Retinal pigment epithelial cell (primary cell): ENCODE data around the gene POLR3K.
A peak's percentile ranks its signal among the peaks of the same experiment; 100 is the strongest.
"Not testable (repeated sequence)": the region's sequence is repeated elsewhere in the genome, so short reads cannot be mapped to it uniquely, and the experiment has no call there.

Experiments used
- DNase-seq: peaks from one replicate; pipeline ENCODE4 v3.0.0-alpha.2; 2010; ENCODE audit warnings: low read depth
- H3K4me3 ChIP-seq: 2 replicates; pipeline ENCODE4 v1.5.1; 2011; ENCODE audit warnings: mild to moderate bottlenecking, low read length, control low read depth, moderate library complexity
- TF ChIP-seq, protein P1 (sequence below): conservative IDR thresholded peaks from 2 replicates; pipeline ENCODE4 v1.5.1; 2011; ENCODE audit warnings: low read depth, low read length, control low read depth, inconsistent platforms

POLR3K gene

DNA sequence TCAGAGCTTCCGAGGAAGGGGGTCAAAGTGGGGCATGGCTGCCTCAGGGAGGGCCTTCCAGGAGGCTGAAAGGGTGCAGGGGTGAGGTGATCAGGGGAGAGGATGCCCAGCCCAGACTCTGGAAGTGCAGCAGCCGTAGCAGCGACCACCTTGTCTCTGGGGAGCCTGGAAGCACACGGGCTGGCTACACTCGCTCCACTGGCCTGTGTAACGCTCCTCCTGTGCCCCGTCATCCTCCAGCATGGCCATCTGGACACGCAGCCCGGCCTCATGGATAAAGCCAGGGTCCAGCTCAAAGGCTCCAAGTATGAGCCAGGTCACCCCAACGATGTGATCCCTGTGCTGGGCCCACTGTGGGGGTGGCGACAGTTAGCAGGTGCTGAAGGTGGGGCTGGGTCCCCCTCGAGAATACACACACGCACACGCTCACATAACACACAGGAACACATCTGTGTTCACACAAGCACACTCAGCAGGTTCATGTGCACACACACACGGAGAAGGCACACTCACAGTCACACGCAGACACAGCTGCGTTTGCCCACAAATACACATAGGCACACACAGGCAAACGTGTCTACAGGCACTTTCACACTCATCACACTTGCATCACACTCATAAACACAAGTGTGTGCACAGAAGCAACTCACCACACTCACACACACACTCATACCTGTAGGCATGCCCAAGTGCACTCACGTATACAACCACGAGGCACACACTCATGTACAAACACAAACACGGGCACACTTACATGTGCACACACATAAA is 19.3 kb downstream of the POLR3K start:
- no peak overlapping the region for H3K4me3 ChIP-seq
- TF ChIP-seq, protein P1, sequence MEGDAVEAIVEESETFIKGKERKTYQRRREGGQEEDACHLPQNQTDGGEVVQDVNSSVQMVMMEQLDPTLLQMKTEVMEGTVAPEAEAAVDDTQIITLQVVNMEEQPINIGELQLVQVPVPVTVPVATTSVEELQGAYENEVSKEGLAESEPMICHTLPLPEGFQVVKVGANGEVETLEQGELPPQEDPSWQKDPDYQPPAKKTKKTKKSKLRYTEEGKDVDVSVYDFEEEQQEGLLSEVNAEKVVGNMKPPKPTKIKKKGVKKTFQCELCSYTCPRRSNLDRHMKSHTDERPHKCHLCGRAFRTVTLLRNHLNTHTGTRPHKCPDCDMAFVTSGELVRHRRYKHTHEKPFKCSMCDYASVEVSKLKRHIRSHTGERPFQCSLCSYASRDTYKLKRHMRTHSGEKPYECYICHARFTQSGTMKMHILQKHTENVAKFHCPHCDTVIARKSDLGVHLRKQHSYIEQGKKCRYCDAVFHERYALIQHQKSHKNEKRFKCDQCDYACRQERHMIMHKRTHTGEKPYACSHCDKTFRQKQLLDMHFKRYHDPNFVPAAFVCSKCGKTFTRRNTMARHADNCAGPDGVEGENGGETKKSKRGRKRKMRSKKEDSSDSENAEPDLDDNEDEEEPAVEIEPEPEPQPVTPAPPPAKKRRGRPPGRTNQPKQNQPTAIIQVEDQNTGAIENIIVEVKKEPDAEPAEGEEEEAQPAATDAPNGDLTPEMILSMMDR = no peak
- no peak for DNase-seq

DNA sequence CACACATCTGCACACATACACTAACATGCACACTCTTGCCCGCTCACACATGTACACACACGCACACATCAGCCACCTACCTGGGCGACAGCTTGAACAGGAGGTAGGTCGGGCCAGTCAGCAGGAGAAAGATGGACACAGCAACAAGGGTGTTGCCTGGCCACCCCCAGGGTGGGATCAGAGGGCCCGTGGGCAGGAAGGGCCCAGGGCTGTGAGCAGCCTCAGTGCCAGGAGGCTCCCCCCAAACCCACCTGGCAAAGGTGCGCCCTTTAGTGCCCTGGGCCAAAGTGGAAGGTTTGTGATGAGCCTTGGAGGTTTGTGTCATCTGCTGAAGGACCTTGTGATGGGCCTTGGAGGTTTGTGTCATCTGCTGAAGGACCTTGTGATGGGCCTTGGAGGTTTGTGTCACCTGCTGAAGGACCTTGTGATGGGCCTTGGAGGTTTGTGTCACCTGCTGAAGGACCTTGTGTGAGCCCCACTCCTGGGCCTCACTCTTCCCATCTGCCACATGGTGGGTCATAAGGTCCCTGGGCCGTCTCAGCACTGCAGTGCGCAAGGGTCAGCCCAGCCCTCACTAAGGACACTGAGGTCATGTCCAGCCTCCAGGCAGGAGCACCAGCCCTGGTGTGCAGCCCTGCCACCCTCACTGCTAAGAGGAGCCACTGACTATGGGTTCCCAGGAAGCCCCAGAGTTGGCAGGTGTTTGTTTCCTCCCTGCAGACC is 20.1 kb downstream of the POLR3K start:
- not testable (repeated sequence) for H3K4me3 ChIP-seq, DNase-seq

- not testable (repeated sequence) for H3K4me3 ChIP-seq, DNase-seq
Measured at GRCh38 chr16:30627-31026, 22.8 kb downstream of the POLR3K start.

DNA sequence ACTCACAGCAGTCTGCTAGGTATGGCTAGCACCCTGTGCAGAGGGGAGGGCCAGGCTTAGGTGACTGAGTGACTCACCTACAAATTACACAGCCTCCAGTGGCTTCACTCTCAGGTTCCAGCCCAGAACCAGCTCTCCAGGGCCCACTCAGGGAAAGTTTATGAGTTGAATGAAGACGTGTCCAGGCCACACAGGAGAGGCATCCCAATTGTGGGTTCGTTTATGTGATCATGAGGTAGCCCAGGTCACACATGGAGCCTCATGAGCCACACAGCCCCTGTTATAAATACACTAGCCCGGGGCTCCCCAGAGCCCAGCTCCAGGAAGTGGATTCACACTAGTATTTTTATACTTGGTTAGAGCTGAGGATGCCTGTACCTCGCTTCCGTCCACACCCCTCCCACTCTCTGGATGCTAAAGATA is 27.5 kb downstream of the POLR3K start:
- not testable (repeated sequence) for DNase-seq, H3K4me3 ChIP-seq

DNA sequence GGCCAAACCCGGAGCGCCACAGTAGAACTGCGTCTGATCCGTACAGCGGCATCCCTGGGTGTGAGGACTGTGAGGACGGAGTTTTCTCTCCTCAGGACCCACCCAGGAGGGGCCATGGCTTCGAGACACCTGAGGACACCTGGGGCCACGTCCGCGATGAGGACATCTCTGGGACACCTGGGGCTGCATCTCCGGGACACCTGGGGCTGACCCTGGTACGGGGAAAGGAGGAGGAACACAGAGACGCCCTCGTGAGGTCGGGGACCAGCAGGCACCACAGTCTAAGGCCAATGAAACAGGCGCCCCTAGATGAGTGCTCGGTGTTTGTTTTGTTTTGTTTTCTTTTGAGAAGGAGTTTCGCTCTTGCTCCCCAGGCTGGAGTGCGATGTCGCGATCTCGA is 29.3 kb downstream of the POLR3K start:
- DNase-seq, H3K4me3 ChIP-seq: not testable (repeated sequence)

DNA sequence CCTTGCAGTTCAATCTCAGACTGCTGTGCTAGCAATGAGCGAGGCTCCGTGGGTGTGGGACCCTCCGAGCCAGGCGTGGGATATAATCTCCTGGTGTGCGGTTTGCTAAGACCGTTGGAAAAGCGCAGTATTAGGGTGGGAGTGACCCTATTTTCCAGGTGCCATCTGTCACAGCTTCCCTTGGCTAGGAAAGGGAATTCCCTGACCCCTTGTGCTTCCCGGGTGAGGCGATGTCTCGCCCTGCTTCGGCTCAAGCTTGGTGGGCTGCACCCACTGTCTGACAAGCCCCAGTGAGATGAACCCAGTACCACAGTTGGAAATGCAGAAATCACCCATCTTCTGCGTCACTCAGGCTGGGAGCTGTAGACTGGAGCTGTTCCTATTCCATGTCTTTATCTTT is 32.5 kb downstream of the POLR3K start:
- DNase-seq, H3K4me3 ChIP-seq: not testable (repeated sequence)

- DNase-seq, H3K4me3 ChIP-seq: not testable (repeated sequence)
Measured at GRCh38 chr16:17062-17765, 36.2 kb downstream of the POLR3K start.

DNA sequence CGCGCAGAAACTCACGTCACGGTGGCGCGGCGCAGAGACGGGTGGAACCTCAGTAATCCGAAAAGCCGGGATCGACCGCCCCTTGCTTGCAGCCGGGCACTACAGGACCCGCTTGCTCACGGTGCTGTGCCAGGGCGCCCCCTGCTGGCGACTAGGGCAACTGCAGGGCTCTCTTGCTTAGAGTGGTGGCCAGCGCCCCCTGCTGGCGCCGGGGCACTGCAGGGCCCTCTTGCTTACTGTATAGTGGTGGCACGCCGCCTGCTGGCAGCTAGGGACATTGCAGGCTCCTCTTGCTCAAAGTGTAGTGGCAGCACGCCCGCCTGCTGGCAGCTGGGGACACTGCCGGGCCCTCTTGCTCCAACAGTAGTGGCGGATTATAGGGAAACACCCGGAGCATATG is 42.6 kb downstream of the POLR3K start:
- DNase-seq, H3K4me3 ChIP-seq: not testable (repeated sequence)
- TF ChIP-seq, protein P1 = peak; percentile 48

DNA sequence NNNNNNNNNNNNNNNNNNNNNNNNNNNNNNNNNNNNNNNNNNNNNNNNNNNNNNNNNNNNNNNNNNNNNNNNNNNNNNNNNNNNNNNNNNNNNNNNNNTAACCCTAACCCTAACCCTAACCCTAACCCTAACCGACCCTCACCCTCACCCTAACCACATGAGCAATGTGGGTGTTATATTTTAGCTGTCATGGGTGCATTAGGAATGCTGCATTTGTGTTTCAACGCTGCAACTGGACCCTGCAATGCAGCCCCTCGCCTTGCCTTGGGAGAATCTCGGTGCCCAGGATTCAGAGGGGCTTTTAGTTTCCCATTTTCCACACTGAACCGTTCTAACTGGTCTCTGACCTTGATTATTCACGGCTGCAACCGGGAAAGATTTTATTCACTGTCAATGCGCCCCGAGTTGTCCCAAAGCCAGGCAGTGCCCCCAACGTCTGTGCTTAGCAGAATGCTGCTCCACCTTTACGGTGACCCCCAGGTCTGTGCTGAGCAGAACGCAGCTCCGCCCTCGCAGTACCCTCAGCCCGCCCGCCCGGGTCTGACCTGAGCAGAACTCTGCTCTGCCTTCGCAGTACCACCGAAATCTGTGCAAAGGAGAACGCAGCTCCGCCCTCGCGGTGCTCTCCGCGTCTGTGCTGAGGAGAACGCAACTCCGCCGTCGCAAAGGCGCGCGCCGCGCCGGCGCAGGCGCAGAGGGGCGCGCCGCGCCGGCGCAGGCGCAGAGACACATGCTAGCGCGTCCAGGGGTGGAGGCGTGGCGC is 43.3 kb downstream of the POLR3K start:
- H3K4me3 ChIP-seq = peak overlapping the region; percentile 35
- no peak for DNase-seq
- TF ChIP-seq, protein P1 = no peak
